IMR-90 (cell line): Measurements from ENCODE around the gene IFRD1.

Experiments used
- CTCF ChIP-seq: conservative IDR thresholded peaks from 2 replicates; pipeline ENCODE4 v1.5.1; 2012; ENCODE audit warnings: mild to moderate bottlenecking, low read depth, low read length, improper control_type of control experiment
- POLR2A ChIP-seq: IDR thresholded peaks from 2 replicates; pipeline ENCODE4 v1.6.1; 2012; ENCODE audit warnings: mild to moderate bottlenecking, low read depth, low read length

DNA sequence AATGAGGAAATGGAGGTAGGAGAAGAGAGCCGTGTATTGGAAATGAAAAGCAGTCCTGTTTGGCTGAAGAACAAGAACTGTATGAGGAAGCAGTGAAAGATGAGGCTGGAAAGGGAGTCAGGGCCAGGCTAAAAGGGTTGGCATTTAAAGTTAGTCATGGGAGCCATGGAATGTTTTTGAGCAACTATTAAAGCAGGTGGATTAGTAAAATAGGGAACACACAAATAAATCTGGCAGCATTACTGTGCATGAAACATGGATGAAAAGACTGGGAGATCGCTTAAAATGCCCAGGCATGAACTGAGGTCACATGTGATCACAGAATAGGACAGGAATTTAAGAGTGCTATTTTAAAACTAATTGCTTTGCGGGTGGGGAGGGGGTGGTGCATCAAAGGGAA lies 1.4 kb upstream of the IFRD1 start:
- no peak for TF ChIP-seq CTCF
- no peak for TF ChIP-seq POLR2A
